GDM1 (cell line): ENCODE data around the gene SLC16A1.
"Not testable (repeated sequence)": the region's sequence is repeated elsewhere in the genome, so short reads cannot be mapped to it uniquely, and the experiment has no call there.

ENCODE experiments used
- DNase-seq: peaks from one replicate; lab custom pipeline; 2025; lab: John Stamatoyannopoulos, UW

Gene SLC16A1

GRCh38 chr1:112925015-112925414, 31.0 kb downstream of the SLC16A1 start:
- no peak for DNase-seq

GRCh38 chr1:112923959-112924349, 32.0 kb downstream of the SLC16A1 start:
- DNase-seq = no peak

DNA sequence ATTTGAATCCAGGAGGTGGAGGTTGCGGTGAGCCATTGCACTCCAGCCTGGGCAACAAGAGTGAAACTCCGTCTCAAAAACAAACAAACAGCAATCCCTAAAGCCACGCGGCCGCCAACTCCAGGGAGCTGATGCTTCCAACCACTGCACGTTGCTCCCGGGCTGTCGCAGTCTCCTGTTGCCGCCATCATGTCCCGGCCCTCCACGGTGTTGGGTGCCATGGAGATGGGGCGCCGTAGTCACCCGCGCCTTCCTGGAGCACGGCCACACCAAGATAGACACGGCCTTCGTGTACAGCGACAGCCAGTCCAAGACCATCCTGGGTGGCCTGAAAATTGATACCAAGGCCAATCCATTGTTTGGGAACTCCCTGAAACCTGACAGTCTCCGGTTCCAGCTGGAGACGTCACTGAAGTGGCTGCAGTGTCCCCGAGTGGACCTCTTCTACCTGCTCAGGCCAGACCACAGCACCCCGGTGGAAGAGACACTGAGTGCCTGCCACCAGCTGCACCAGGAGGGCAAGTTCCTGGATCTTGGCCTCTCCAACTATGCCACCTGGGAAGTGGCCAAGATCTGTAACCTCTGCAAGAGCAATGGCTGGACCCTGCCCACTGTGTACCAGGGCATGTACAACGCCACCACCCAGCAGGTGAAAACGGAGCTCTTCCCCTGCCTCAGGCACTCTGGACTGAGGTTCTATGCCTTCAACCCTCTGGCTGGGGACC, 32.6 kb downstream of the SLC16A1 start:
- DNase-seq = no peak

DNA sequence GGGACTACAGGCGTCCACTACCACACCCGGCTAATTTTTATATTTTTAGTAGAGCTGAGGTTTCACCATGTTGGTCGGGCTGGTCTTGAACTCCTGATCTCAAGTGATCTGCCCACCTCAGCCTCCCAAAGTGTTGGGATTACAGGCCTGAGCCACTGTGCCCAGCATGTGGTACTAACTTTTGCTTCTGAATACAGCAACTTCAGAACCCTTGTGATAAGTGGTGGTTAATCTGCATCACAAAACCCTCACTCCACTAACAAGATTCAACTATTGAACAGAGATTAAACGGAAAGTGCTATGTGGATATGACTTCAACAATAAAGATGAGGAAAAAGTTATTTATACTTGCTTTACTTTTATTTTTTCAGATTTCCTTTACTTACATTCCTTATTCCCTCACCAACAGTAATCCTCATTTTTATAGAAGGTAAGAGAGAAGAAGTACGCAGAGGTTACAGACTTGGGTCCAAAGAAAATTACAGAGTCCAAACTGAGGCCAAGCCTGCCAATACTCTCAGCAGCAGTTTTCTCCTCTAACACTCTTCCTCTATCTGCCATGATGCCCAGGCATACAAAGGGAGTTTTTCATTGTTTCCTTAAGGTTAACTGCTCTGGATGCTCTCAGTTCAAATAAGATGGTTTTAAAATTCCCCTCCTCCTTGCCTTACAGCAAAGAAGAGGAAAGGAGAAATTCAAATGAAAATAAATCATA, 44.3 kb downstream of the SLC16A1 start:
- DNase-seq = no peak

DNA sequence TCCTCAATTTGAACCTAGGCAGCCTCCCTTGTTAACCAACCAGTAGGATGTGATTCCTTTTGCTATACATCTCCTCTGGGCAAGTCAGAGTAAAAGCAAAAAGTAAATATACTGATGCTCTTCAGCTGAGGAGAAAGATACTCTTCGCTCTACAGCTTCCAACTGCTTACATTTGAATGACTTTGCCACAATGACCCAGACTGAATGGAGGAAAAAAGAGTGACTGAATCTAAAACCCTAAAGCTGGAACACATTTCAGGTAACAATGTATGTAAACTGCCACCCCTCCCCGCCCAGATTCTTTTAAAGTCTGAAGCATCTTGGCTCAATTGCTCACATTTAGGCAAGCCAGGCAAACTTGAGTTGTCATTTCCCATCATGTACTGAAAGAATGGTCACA, 46.1 kb downstream of the SLC16A1 start:
- no peak for DNase-seq

GRCh38 chr1:112906150-112906698, 49.8 kb downstream of the SLC16A1 start:
- DNase-seq = no peak

DNA sequence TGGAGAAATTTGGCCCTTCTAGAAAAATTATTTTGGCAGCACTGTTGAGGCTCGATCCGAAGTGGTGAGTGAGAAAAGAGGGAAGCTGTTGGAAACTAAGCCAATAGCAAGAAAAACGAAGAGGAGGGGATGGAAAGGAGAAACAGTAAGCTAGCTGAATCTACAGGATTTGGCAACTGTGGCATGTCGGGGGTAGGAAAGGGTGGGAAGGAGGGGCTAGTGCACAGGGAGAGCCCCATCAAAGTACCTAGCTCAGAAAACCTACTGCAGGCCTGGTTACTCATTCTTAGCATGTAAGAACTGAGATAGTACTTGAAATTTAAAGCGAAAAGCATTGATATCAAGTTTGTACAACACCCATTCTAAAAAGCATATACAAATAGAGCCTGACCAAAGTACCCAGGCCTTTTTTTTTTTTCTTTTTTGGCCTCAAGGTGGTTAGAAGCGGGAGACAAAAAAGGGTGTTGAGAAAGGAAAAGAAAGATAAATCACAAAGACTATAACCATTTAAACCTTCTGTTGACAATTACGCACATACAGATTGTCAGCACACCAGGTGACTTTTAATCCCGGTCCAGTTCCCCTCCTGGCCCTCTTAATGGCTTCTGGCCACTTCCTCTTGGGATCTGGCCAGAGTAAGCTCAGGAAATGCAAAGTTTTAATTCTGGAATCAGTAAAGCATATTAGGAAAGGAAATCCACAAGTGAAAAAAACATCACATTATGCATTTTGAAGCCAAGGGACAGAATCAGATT, 50.4 kb downstream of the SLC16A1 start:
- no peak for DNase-seq

GRCh38 chr1:112904831-112905261, 51.1 kb downstream of the SLC16A1 start:
- DNase-seq = no peak

DNA sequence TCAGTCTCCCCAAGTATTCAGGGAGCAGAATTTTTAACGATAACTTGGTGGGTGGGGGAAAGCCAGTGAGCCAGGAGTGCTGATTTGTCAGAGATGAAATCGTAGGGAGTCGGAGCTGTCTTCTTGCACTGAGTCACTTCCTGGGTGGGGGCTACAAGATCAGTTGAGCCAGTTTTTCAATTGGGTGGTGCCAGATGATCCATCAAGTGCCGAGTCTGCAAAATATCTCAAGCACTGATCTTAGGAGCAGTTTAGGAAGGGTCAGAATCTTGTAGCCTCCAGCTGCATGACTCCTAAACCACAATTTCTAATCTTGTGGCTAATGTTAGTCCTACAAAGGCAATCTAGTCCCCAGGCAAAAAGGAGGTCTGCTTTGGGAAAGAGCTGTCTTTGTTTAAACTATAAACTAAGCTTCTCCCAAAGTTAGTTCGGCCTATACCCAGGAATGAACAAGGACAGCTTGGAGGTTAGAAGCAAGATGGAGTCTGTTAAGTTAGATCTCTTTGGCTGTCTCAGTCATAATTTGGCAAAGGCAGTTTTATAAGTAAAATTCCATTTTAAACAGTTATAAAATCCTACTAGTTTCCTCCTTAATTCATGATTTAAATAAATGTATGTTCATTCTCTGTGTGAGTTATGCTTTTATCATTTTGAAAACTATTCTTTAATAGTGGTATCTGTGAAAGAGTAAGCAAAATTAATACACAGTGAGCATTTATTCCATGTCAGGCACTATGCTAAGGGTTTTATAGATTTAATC, 51.7 kb downstream of the SLC16A1 start:
- DNase-seq = no peak

GRCh38 chr1:112902221-112902620, 53.8 kb downstream of the SLC16A1 start:
- no peak for DNase-seq

- no peak for DNase-seq
These were observed 54.6 kb downstream of the SLC16A1 start for GRCh38 chr1:112901387-112901786.

DNA sequence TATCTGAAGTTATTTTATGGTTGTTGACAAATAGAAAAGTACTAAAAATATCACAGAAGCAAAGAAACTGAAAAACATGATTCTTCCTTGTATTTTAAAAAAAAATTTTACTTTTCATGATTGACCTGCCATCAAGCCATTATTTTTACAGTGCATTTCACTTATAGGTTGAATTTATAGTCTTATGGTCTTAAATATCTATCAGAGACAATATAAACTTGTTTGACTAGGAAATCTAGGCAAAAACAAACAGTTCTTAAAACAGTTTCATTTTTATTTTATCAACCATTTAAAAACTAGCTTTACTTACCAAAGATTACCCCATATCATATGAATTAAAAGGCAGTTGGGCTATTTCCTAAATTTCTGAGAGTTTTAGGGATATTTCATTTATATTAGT, 59.2 kb downstream of the SLC16A1 start:
- DNase-seq = no peak

GRCh38 chr1:112894561-112895011, 61.4 kb downstream of the SLC16A1 start:
- no peak for DNase-seq

DNA sequence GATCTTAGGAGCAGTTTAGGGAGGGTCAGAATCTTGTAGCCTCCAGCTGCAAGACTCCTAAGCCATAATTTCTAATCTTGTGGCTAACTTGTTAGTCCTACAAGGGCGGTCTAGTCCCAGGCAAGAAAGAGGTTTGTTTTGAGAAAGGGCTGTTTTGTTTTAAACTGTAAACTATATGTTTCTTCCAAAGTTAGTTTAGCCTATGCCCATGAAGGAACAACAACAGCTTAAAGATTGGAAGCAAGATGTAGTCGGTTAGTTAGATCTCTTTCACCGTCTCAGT, 62.0 kb downstream of the SLC16A1 start:
- no peak for DNase-seq

DNA sequence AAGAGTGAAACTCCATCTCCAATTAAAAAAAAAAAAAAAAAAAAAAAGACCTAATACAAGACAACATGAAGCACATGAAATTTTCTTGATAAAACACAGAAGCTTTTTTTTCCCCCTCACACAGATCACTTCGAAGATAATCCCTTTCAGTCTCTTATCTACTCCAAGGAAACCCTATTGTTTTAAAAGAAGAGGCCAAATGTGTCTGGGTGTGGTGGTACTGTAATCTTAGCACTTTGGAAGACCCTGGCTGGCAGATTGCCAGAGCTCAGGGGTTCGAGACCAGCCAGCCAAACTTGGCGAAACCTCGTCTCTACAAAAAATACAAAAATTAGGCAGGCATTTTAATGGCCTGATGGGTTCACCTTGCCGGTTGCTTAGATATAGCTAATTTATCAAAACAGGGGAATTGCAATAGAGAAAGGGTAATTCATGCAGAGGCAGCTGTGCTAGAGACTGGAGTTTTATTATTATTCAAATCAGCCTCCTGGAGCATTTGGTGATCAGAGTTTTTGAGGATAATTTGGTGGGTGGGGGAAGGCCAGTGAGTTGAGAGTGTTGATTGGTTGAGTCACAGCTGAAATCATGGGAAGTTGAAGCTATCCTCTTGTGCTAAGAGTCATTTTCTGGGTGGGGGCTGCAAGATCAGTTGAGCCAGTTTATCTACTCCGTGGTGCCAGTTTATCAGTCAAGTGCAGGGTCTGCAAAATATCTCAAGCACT, 62.5 kb downstream of the SLC16A1 start:
- no peak for DNase-seq

DNA sequence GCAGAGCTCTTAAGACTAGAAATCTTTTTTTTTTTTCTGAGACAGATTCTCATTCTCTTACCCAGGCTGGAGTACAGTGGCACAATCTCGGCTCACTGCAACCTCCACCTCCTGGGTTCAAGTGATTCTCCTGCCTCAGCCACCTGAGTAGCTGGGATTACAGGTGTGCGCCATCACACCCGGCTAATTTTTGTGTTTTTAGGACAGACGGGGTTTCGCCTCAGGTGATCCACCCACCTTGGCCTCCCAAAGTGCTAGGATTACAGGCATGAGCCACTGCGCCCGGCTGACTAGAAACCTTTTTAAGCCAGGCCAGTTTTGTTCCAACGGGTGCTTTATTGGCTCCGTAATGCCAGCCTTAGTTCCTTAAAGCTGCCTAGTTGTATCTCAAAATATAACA, 66.1 kb downstream of the SLC16A1 start:
- DNase-seq = not testable (repeated sequence)

GRCh38 chr1:112889052-112889768, 66.8 kb downstream of the SLC16A1 start:
- no peak for DNase-seq

DNA sequence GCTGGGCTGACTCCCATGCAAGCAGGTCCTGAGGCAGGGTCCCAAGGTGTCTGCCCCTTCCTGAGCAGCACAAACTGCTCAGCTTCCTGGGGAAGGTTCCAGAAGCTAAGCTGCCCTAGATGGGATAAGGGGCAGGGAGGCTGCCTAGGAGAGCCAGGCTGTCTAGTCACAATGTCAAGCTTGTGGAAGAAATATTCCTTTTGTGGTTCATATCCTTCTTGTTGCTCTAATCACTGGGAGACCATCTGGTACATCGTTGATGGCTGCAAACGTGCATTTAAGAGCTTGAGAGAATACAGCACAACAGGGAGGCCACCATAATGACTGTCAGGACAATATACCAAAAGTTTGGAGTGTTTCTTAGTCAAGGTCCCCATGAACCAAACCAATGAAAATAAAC, 67.4 kb downstream of the SLC16A1 start:
- no peak for DNase-seq

DNA sequence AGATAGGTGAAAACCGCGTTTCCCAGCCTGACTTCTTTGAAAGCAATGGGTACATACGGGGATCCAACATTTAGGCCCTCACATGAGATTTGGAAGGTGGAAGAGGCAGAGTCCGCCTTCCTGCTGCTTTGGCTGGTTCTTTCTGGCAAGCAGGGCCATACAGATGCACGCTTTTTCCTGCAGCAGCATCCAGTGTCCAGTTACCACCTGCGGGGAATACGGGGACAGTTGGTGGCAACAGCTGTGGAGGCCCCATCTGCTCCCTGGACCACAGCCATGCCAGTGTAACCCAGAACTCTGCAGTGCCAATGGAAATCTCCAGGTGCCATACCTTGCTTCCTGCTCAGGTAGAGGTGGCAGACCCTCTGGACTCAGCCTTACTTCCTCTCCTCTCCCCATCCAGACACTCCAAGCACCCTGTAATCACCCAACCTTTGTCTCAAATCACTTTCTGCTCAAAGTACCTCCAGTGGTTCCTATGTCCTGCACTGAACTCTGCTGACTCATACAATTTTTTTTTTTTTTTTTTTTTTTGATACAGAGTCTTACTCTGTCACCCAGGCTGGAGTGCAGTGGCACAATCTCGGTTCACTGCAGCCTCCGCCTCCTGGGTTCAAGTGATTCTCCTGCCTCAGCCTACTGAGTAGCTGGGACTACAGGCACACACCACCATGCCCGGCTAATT, 68.3 kb downstream of the SLC16A1 start:
- no peak for DNase-seq

GRCh38 chr1:112884996-112885395, 71.0 kb downstream of the SLC16A1 start:
- DNase-seq = not testable (repeated sequence)
